HCT116 (cell line): ENCODE data around the gene SPEF2. TPM values are rescaled to one million over a fixed set of nuclear protein-coding genes. Genes with fewer than 3 reads are reported as not detected.
A peak's percentile ranks its signal among the peaks of the same experiment; 100 is the strongest.

ENCODE experiments used
- ATAC-seq: fragments of 200-7000 bp; cut with Tn5 transposase; 2 replicates; pipeline ENCODE4 v1.9.1; 2020; ENCODE audit warnings: mild to moderate bottlenecking, moderate library complexity
- BruUV-seq: library from RNA; stranded (reverse); fragments of 400-500 nt; replicated peaks from 2 replicates; lab custom pipeline; 2021; lab: Mats Ljungman, UMichigan
- CTCF ChIA-PET: fragments of 300-600 bp; sonication (Branson Sonifier 250); formaldehyde crosslinking; loops from one replicate; lab custom pipeline; 2021; ENCODE audit warnings: antibody characterized with exemption; lab: Charles Lee
- POLR2A ChIA-PET: fragments of 300-600, 350-600 bp; sonication (Branson Sonifier 250); formaldehyde crosslinking; loops from one replicate; lab custom pipeline; 2021; ENCODE audit warnings: antibody characterized with exemption; lab: Charles Lee
- RAD21 ChIA-PET, 2 experiments: fragments of 300-600 bp; sonication (Branson Sonifier 250); formaldehyde crosslinking; loops; one replicate each; lab custom pipeline; 2023; ENCODE audit warnings: low total read pairs in 2 of 2; ENCODE audit not compliant: uncharacterized antibody in 2 of 2, unreplicated experiment in 2 of 2, low non-redundant PET in 1 of 2; lab: Charles Lee
- DNase-seq: peaks from one replicate; pipeline ENCODE4 v3.0.0-alpha.2; 2010; ENCODE audit warnings: low read depth, low spot score
- H2AFZ ChIP-seq: fragments of 200-600 bp; shearing (Covaris generic), sonication (generic); 2 replicates; pipeline ENCODE4 v1.6.1; 2017; ENCODE audit warnings: low read depth, mixed run types, mixed read lengths, antibody characterized with exemption, low read length; ENCODE audit not compliant: poor library complexity, severe bottlenecking
- H3K27ac ChIP-seq: 2 replicates; pipeline ENCODE4 v1.5.1; 2012; ENCODE audit warnings: low read depth, low read length
- H3K27me3 ChIP-seq: fragments of 200-600 bp; sonication (generic); 2 replicates; pipeline ENCODE4 v1.6.1; 2016; ENCODE audit warnings: mixed run types, low read length, mixed read lengths; ENCODE audit not compliant: insufficient read depth
- H3K36me3 ChIP-seq, 2 experiments: fragments of 200-500 bp in 1 of 2; fragments of 200-600 bp in 1 of 2; sonication (Bioruptor generic) in 1 of 2; sonication (generic) in 1 of 2; 2 replicates each; pipeline versions ENCODE4 v1.5.1 to v1.6.1; 2014 to 2016; ENCODE audit warnings: low read length in 2 of 2, inconsistent platforms in 1 of 2, mixed read lengths in 1 of 2, mixed run types in 1 of 2; ENCODE audit not compliant: insufficient read depth in 2 of 2, control insufficient read depth in 1 of 2
- H3K4me1 ChIP-seq, 2 experiments: fragments of 200-600 bp in 1 of 2; sonication (generic) in 1 of 2; 2 replicates each; pipeline versions ENCODE4 v1.5.1 to v1.6.1; 2012 to 2017; ENCODE audit warnings: low read length in 2 of 2, inconsistent platforms in 1 of 2, mild to moderate bottlenecking in 1 of 2, mixed read lengths in 1 of 2, mixed run types in 1 of 2, moderate library complexity in 1 of 2; ENCODE audit not compliant: insufficient read depth in 2 of 2, control insufficient read depth in 1 of 2
- H3K4me2 ChIP-seq: fragments of 200-600 bp; sonication (generic); 2 replicates; pipeline ENCODE4 v1.6.1; 2017; ENCODE audit warnings: mixed run types, low read length, mixed read lengths
- H3K4me3 ChIP-seq, 2 experiments: fragments of 200-600 bp in 1 of 2; sonication (generic) in 1 of 2; replicated peaks in 1 of 2; 2 replicates each; pipeline ENCODE4 v1.5.1; 2011 to 2016; ENCODE audit warnings: low read length in 2 of 2, control low read depth in 1 of 2, low read depth in 1 of 2, mild to moderate bottlenecking in 1 of 2, mixed read lengths in 1 of 2, mixed run types in 1 of 2
- H3K79me2 ChIP-seq: fragments of 200-600 bp; sonication (generic); 2 replicates; pipeline ENCODE4 v1.6.1; 2017; ENCODE audit warnings: mild to moderate bottlenecking, mixed run types, low read length, moderate library complexity, mixed read lengths; ENCODE audit not compliant: insufficient read depth
- H3K9ac ChIP-seq: fragments of 200-600 bp; sonication (generic); 2 replicates; pipeline ENCODE4 v1.6.1; 2016; ENCODE audit warnings: low read length, mixed read lengths
- H3K9me2 ChIP-seq: fragments of 200-600 bp; sonication (generic), shearing (Covaris generic); 2 replicates; pipeline ENCODE4 v1.6.1; 2017; ENCODE audit warnings: mixed run types, mild to moderate bottlenecking, moderate library complexity; ENCODE audit not compliant: insufficient read depth
- H3K9me3 ChIP-seq, 2 experiments: fragments of 200-500 bp in 1 of 2; fragments of 200-600 bp in 1 of 2; sonication (Bioruptor generic) in 1 of 2; sonication (generic) in 1 of 2; 2 replicates each; pipeline ENCODE4 v1.6.1; 2014 to 2017; ENCODE audit warnings: low read length in 2 of 2, mixed read lengths in 2 of 2, inconsistent platforms in 1 of 2, low read depth in 1 of 2, mild to moderate bottlenecking in 1 of 2, mixed run types in 1 of 2, moderate library complexity in 1 of 2; ENCODE audit not compliant: control insufficient read depth in 1 of 2, insufficient read depth in 1 of 2
- H4K20me1 ChIP-seq: fragments of 200-600 bp; sonication (generic), shearing (Covaris generic); 2 replicates; pipeline ENCODE4 v1.6.1; 2017; ENCODE audit warnings: mixed run types, mild to moderate bottlenecking, moderate library complexity; ENCODE audit not compliant: insufficient read depth
- ATF3 ChIP-seq: IDR thresholded peaks from 2 replicates; pipeline ENCODE4 v1.6.1; 2012
- CBX3 ChIP-seq: IDR thresholded peaks from 2 replicates; pipeline ENCODE4 v1.6.1; 2012; ENCODE audit warnings: low read depth
- CEBPB ChIP-seq: IDR thresholded peaks from 2 replicates; pipeline ENCODE4 v1.6.1; 2012; ENCODE audit warnings: low read depth
- CTCF ChIP-seq, 3 experiments: fragments of 200-600 bp in 1 of 3; sonication (generic) in 1 of 3; IDR thresholded peaks in 2 of 3; conservative IDR thresholded peaks in 1 of 3; 2 replicates each; pipeline ENCODE4 v1.5.1; 2012 to 2017; ENCODE audit warnings: low read depth in 2 of 3, low read length in 2 of 3, antibody characterized with exemption in 1 of 3, borderline replicate concordance in 1 of 3, control low read depth in 1 of 3, mild to moderate bottlenecking in 1 of 3, mixed read lengths in 1 of 3, mixed run types in 1 of 3, moderate library complexity in 1 of 3; ENCODE audit not compliant: insufficient read depth in 1 of 3
- EGR1 ChIP-seq: IDR thresholded peaks from 2 replicates; pipeline ENCODE4 v1.6.1; 2012; ENCODE audit warnings: low read depth
- FOSL1 ChIP-seq: IDR thresholded peaks from 2 replicates; pipeline ENCODE4 v1.6.1; 2012; ENCODE audit warnings: low read depth
- POLR2A ChIP-seq: IDR thresholded peaks from 2 replicates; pipeline ENCODE4 v1.7.0; 2011; ENCODE audit warnings: borderline replicate concordance; ENCODE audit not compliant: insufficient read depth, insufficient read length; ENCODE audit errors: extremely low read depth
- RAD21 ChIP-seq: IDR thresholded peaks from 2 replicates; pipeline ENCODE4 v1.6.1; 2012; ENCODE audit warnings: low read depth, mild to moderate bottlenecking
- SP1 ChIP-seq: IDR thresholded peaks from 2 replicates; pipeline ENCODE4 v1.6.1; 2012; ENCODE audit warnings: low read depth
- YY1 ChIP-seq: IDR thresholded peaks from 2 replicates; pipeline ENCODE4 v1.6.1; 2011; ENCODE audit warnings: low read length, low read depth, moderate library complexity, mild to moderate bottlenecking; ENCODE audit not compliant: insufficient replicate concordance; ENCODE audit errors: extremely low read depth
- ZFX ChIP-seq: fragments of 450-650 bp; IDR thresholded peaks from 2 replicates; pipeline ENCODE4 v1.6.1; 2017
- intact Hi-C: fragments of 100-400 bp; cut with micrococcal nuclease; formaldehyde crosslinking; loops from 2 replicates; pipeline ENCODE4 v1.10.0; 2022
- total RNA-seq: library from RNA; stranded (reverse); gene quantifications from one replicate; pipeline ENCODE4 v1.2.1, GENCODE V29; 2021; ENCODE audit not compliant: unreplicated experiment

Gene SPEF2
- total RNA-seq, 1 experiment from 2014 or later = 4.6 TPM

- H3K9ac ChIP-seq = no peak overlapping the region
- H4K20me1 ChIP-seq = no peaks in the 10 kb centered on the region
- no peaks in the 10 kb centered on the region for H3K9me3 ChIP-seq
- DNase-seq = peak; percentile 73
- H3K27me3 ChIP-seq = peaks cover 18% of the 10 kb centered on the region
- RAD21 ChIA-PET = interaction anchor here in 1 of 2 experiments (1.3 kb wide), 1 partner anchor 149 kb away, joined by 3 read pairs; no protein-coding TSS in a partner anchor
- no peaks in the 10 kb centered on the region for H3K9me2 ChIP-seq
- H3K36me3 ChIP-seq = no peaks in the 10 kb centered on the region
- POLR2A ChIA-PET = no interaction called here
- BruUV-seq = no TSS peak
- H2AFZ ChIP-seq = no peak overlapping the region
- H3K4me3 ChIP-seq = no peak overlapping the region
- H3K79me2 ChIP-seq = no peaks in the 10 kb centered on the region
- CTCF ChIA-PET = interaction anchor here (0.6 to 1.4 kb wide), 4 partner anchors 13 to 150 kb away, joined by 3 to 5 read pairs (median 4); no protein-coding TSS in a partner anchor
- H3K4me2 ChIP-seq = no peak overlapping the region
- no peaks in the 10 kb centered on the region for H3K4me1 ChIP-seq
- intact Hi-C loops = loop anchor here (1.0 kb wide), 1 partner anchor 149 kb away; no protein-coding TSS in a partner anchor
- TF ChIP-seq FOSL1 = no peak
- TF ChIP-seq SP1 = no peak
- TF ChIP-seq ZFX = no peak
- no peak for TF ChIP-seq EGR1
- no peak for TF ChIP-seq CEBPB
- no peak for TF ChIP-seq YY1
- TF ChIP-seq ATF3 = no peak
- no peak for TF ChIP-seq POLR2A
- TF ChIP-seq RAD21 = peak; percentile 48; the same call in 1 of the 2 replicates
- TF ChIP-seq CBX3 = no peak
- peak; percentile 44 to 58 (median 57); a peak in 5 of 6 replicates for TF ChIP-seq CTCF (IDR thresholded peaks at IDR 0.05 in 2 of 3, conservative IDR thresholded peaks at IDR 0.05 in 1 of 3; ENCODE audit: borderline replicate concordance in 1 of 3, insufficient read depth in 1 of 3, low read depth in 2 of 3, low read length in 2 of 3)
- ATAC-seq = peak; percentile 81
- H3K27ac ChIP-seq = no peak overlapping the region
Measured at GRCh38 chr5:35777358-35778087, 159.9 kb downstream of the SPEF2 start.
